ENCODE data around the gene ANO7. TPM values are rescaled to one million over a fixed set of nuclear protein-coding genes. Genes with fewer than 3 reads are reported as not detected.

Gene ANO7
- total and polyA plus RNA-seq, 2 donors (not counting 1 experiment from before 2014, with no cell fraction given): 0.64 to 1.8 TPM

Other genes with a start within 250 kb of the ANO7 start
- 336 and 346 TPM in 2 replicates for gene SNED1, start 190.1 kb upstream of the ANO7 start, total RNA-seq
- gene SNED1, start 190.1 kb upstream of the ANO7 start, polyA plus RNA-seq: 11.1 and 25.5 TPM in 2 replicates
- gene MTERF4, start 86.4 kb upstream of the ANO7 start, total RNA-seq: 153 and 159 TPM in 2 replicates
- gene MTERF4, start 86.4 kb upstream of the ANO7 start, polyA plus RNA-seq: 70.2 and 88.7 TPM in 2 replicates
- gene PASK, start 39.2 kb upstream of the ANO7 start, total RNA-seq: 144 and 184 TPM in 2 replicates
- 26.6 and 48.2 TPM in 2 replicates for gene PASK, start 39.2 kb upstream of the ANO7 start, polyA plus RNA-seq
- 50.9 and 51.7 TPM in 2 replicates for gene PPP1R7, start 38.2 kb upstream of the ANO7 start, total RNA-seq
- 37.7 and 39.1 TPM in 2 replicates for gene PPP1R7, start 38.2 kb upstream of the ANO7 start, polyA plus RNA-seq
- gene HDLBP, start 127.0 kb downstream of the ANO7 start, total RNA-seq: 127 and 153 TPM in 2 replicates
- 54.7 and 55.1 TPM in 2 replicates for gene HDLBP, start 127.0 kb downstream of the ANO7 start, polyA plus RNA-seq
- gene SEPTIN2, start 127.2 kb downstream of the ANO7 start, total RNA-seq: 270 and 305 TPM in 2 replicates
- gene SEPTIN2, start 127.2 kb downstream of the ANO7 start, polyA plus RNA-seq: 71.8 and 152 TPM in 2 replicates
- gene FARP2, start 167.6 kb downstream of the ANO7 start, total RNA-seq: 114 and 151 TPM in 2 replicates
- 37.1 and 52.6 TPM in 2 replicates for gene FARP2, start 167.6 kb downstream of the ANO7 start, polyA plus RNA-seq

Measured in B cell (primary cell).